ENCODE measurements around the gene CAPZA2. TPM values are rescaled to one million over a fixed set of nuclear protein-coding genes. Genes with fewer than 3 reads are reported as not detected.

The CAPZA2 gene
- total RNA-seq, 1 donor from 2014 or later, result 210 TPM

DNA sequence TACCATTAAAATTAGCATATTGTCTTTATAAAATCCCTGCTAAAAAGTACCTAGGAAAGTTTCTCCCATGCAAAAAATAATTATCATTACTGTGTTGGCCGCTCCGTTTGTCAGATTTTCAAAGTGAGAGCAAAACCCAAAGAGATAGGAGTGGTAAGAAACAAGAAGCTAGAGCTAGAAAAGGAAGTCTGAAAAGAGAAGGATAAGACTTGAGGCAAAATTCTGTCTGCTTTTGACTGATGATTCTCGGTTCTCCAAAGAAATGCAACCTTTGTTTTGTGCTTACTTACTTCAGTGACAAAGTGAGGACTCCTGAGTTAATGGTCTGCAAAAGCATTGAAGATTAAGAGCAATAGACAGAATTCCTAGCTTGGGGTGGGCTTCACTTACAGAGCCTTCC, 33.3 kb upstream of the CAPZA2 start:
- Mint-ChIP-seq H3K27me3 (ENCODE audit: insufficient read depth, low read depth) (no peaks in the 10 kb centered on the region), H3K9me3 (no peaks in the 10 kb centered on the region), H3K36me3 (no peaks in the 10 kb centered on the region), H3K27ac (no peak overlapping the region), H3K4me3 (no peak overlapping the region), H3K4me1 (no peaks in the 10 kb centered on the region)
- Histone ChIP-seq H3K27me3 (no peaks in the 10 kb centered on the region), H3K79me2 (ENCODE audit: low read depth) (no peaks in the 10 kb centered on the region), H2AFZ (replicated peaks) (peak overlapping the region; percentile 3), H4K20me1 (ENCODE audit: low read depth) (no peaks in the 10 kb centered on the region), H3K4me3 (no peak overlapping the region), H3K9me3 (ENCODE audit: low read depth) (no peaks in the 10 kb centered on the region), H3K4me2 (no peak overlapping the region), H3F3A (ENCODE audit: low read depth) (no peaks in the 10 kb centered on the region), H3K4me1 (no peaks in the 10 kb centered on the region), H3K27ac (no peak overlapping the region), H3K9ac (no peak overlapping the region), H3K36me3 (no peaks in the 10 kb centered on the region)
- TF ChIP-seq, protein P1, sequence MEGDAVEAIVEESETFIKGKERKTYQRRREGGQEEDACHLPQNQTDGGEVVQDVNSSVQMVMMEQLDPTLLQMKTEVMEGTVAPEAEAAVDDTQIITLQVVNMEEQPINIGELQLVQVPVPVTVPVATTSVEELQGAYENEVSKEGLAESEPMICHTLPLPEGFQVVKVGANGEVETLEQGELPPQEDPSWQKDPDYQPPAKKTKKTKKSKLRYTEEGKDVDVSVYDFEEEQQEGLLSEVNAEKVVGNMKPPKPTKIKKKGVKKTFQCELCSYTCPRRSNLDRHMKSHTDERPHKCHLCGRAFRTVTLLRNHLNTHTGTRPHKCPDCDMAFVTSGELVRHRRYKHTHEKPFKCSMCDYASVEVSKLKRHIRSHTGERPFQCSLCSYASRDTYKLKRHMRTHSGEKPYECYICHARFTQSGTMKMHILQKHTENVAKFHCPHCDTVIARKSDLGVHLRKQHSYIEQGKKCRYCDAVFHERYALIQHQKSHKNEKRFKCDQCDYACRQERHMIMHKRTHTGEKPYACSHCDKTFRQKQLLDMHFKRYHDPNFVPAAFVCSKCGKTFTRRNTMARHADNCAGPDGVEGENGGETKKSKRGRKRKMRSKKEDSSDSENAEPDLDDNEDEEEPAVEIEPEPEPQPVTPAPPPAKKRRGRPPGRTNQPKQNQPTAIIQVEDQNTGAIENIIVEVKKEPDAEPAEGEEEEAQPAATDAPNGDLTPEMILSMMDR (IDR thresholded peaks at IDR 0.05), result no peak
- TF ChIP-seq EZH2phosphoT487 (IDR thresholded peaks at IDR 0.05) (no peak), EZH2 (IDR thresholded peaks at IDR 0.05) (no peak)
- DNase-seq (ENCODE audit: low spot score), result no peak

DNA sequence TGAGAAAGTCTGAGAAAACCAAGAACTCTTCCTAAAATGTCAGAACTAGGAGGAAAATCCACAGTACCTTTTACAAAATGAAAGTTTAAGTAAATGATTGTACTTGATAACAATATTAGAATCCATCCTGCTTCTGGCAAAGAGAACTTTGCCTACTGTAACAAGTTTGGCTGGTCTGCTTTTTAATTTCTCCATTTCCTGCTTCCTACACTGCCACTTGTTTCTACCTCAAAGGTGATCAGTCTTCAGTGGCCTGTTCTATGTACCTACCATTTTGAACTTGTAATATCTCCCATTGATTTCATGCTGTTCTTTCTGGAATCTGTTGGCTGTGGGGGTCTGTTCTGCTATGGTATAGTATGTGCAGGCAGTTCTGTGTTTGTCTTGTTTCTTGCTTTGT, 32.9 kb upstream of the CAPZA2 start:
- Mint-ChIP-seq H3K36me3 (no peaks in the 10 kb centered on the region), H3K27ac (no peak overlapping the region), H3K4me1 (no peaks in the 10 kb centered on the region), H3K9me3 (no peaks in the 10 kb centered on the region), H3K4me3 (no peak overlapping the region), H3K27me3 (ENCODE audit: insufficient read depth, low read depth) (no peaks in the 10 kb centered on the region)
- Histone ChIP-seq H3K9me3 (ENCODE audit: low read depth) (no peaks in the 10 kb centered on the region), H3K79me2 (ENCODE audit: low read depth) (no peaks in the 10 kb centered on the region), H3K36me3 (no peaks in the 10 kb centered on the region), H4K20me1 (ENCODE audit: low read depth) (no peaks in the 10 kb centered on the region), H3K4me2 (no peak overlapping the region), H3F3A (ENCODE audit: low read depth) (no peaks in the 10 kb centered on the region), H3K27ac (no peak overlapping the region), H3K4me3 (no peak overlapping the region), H3K27me3 (no peaks in the 10 kb centered on the region), H3K4me1 (no peaks in the 10 kb centered on the region), H3K9ac (no peak overlapping the region), H2AFZ (replicated peaks) (peak overlapping the region; percentile 3)
- DNase-seq (ENCODE audit: low spot score), result no peak
- no peak for TF ChIP-seq EZH2 (IDR thresholded peaks at IDR 0.05)
- TF ChIP-seq, protein P1 (IDR thresholded peaks at IDR 0.05), result no peak
- no peak for TF ChIP-seq EZH2phosphoT487 (IDR thresholded peaks at IDR 0.05)

DNA sequence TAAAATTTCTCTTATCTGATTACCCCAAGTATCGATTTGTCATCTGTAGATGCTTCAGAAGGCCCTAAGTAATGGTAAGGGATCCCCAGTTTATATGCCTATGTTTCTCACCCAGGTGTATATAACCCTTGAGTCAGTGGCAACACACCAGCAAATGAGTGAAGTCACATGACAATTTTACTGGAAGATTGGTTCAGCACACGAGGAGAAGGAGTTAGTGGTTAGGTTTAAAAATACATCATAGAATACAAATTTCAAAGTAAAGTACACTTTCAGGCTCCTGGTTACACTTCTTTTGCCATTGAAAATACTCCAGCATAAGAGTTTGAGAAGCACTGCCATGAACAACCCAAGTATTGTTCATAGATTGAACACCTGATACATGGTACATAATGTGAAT, 29.7 kb upstream of the CAPZA2 start:
- H3K9ac ChIP-seq, result no peak overlapping the region
- Mint-ChIP-seq H3K4me1 (no peaks in the 10 kb centered on the region), H3K27ac (no peak overlapping the region), H3K27me3 (ENCODE audit: insufficient read depth, low read depth) (no peaks in the 10 kb centered on the region), H3K36me3 (no peaks in the 10 kb centered on the region), H3K9me3 (no peaks in the 10 kb centered on the region), H3K4me3 (no peak overlapping the region)
- H3K27me3 ChIP-seq, result no peaks in the 10 kb centered on the region
- no peak overlapping the region for H3K4me3 ChIP-seq
- TF ChIP-seq, protein P1 (IDR thresholded peaks at IDR 0.05), result no peak
- TF ChIP-seq EZH2phosphoT487 (IDR thresholded peaks at IDR 0.05), result no peak
- H3K36me3 ChIP-seq, result no peaks in the 10 kb centered on the region
- H3K79me2 ChIP-seq (ENCODE audit: low read depth), result no peaks in the 10 kb centered on the region
- H2AFZ ChIP-seq (replicated peaks), result no peak overlapping the region
- H4K20me1 ChIP-seq (ENCODE audit: low read depth), result no peaks in the 10 kb centered on the region
- no peaks in the 10 kb centered on the region for H3K4me1 ChIP-seq
- H3K9me3 ChIP-seq (ENCODE audit: low read depth), result no peaks in the 10 kb centered on the region
- H3K27ac ChIP-seq, result no peak overlapping the region
- H3K4me2 ChIP-seq, result no peak overlapping the region
- no peaks in the 10 kb centered on the region for H3F3A ChIP-seq (ENCODE audit: low read depth)
- no peak for DNase-seq (ENCODE audit: low spot score)
